GM12801 (cell line): ENCODE results near the gene KIAA1614.

ENCODE experiments used
- CTCF ChIP-seq: IDR thresholded peaks from one replicate; pipeline ENCODE4 v1.5.1; 2011; ENCODE audit warnings: control low read depth; ENCODE audit not compliant: insufficient read length; ENCODE audit errors: extremely low read depth

The KIAA1614 gene

GRCh38 chr1:180912801-180913565, at the start of gene KIAA1614:
TSS of gene KIAA1614 (plus strand) at chr1:180912897. CDS start at chr1:180913244, 347 bp downstream.
- no peak for TF ChIP-seq CTCF

- no peak for TF ChIP-seq CTCF
Observed at GRCh38 chr1:180863158-180863775, 49.4 kb upstream of the KIAA1614 start.

- TF ChIP-seq CTCF = no peak
Observed at GRCh38 chr1:180881806-180882509, 30.7 kb upstream of the KIAA1614 start.

- no peak for TF ChIP-seq CTCF
Observed at GRCh38 chr1:180884588-180885300, 28.0 kb upstream of the KIAA1614 start.

GRCh38 chr1:180886338-180886737, 26.4 kb upstream of the KIAA1614 start:
- TF ChIP-seq CTCF = no peak

- no peak for TF ChIP-seq CTCF
Observed at GRCh38 chr1:180887841-180888240, 24.9 kb upstream of the KIAA1614 start.

- no peak for TF ChIP-seq CTCF
Observed at GRCh38 chr1:180888870-180889269, 23.8 kb upstream of the KIAA1614 start.
